Progenitor cell of endocrine pancreas (in vitro differentiated cells): ENCODE results near the gene NDUFB3. TPM values are rescaled to one million over a fixed set of nuclear protein-coding genes. Genes with fewer than 3 reads are reported as not detected.

ENCODE experiments used
- DNase-seq: peaks from one replicate; pipeline ENCODE4 v3.0.0; 2021; ENCODE audit warnings: low spot score; ENCODE audit not compliant: unreplicated experiment
- H3K27ac Mint-ChIP-seq: 2 replicates; pipeline ENCODE4 v1.8.0; 2021; ENCODE audit warnings: mild to moderate bottlenecking, moderate library complexity, mixed read lengths
- H3K27me3 Mint-ChIP-seq: 2 replicates; pipeline ENCODE4 v1.8.0; 2021; ENCODE audit warnings: mixed read lengths
- H3K36me3 Mint-ChIP-seq: 2 replicates; pipeline ENCODE4 v1.8.0; 2022; ENCODE audit warnings: mixed read lengths; ENCODE audit not compliant: insufficient read depth
- H3K4me1 Mint-ChIP-seq: 2 replicates; pipeline ENCODE4 v1.8.0; 2021; ENCODE audit warnings: low read depth, mixed read lengths
- H3K4me3 Mint-ChIP-seq: 2 replicates; pipeline ENCODE4 v1.8.0; 2021; ENCODE audit warnings: low read depth, mild to moderate bottlenecking, moderate library complexity, mixed read lengths
- H3K9me3 Mint-ChIP-seq: 2 replicates; pipeline ENCODE4 v1.8.0; 2021; ENCODE audit warnings: low read depth, mixed read lengths
- CTCF ChIP-seq: fragments of 200-600 bp; sonication (generic); IDR thresholded peaks from one replicate; pipeline ENCODE4 v1.5.0; 2021; ENCODE audit warnings: antibody characterized with exemption, mild to moderate bottlenecking; ENCODE audit not compliant: unreplicated experiment
- total RNA-seq: library from RNA; stranded (reverse); gene quantifications from 2 replicates; pipeline ENCODE4 v1.2.1, GENCODE V29; 2021

Gene NDUFB3
- total RNA-seq, 1 donor from 2014 or later, result 75.7 TPM

GRCh38 chr2:201108341-201108740, 36.5 kb downstream of the NDUFB3 start:
- no peaks in the 10 kb centered on the region for H3K27me3 Mint-ChIP-seq
- H3K9me3 Mint-ChIP-seq, result no peaks in the 10 kb centered on the region
- H3K4me3 Mint-ChIP-seq, result no peak overlapping the region
- H3K27ac Mint-ChIP-seq, result no peak overlapping the region
- peaks cover 2% of the 10 kb centered on the region for H3K36me3 Mint-ChIP-seq
- peaks cover 5% of the 10 kb centered on the region for H3K4me1 Mint-ChIP-seq
- no peak for TF ChIP-seq CTCF
- DNase-seq, result no peak

DNA sequence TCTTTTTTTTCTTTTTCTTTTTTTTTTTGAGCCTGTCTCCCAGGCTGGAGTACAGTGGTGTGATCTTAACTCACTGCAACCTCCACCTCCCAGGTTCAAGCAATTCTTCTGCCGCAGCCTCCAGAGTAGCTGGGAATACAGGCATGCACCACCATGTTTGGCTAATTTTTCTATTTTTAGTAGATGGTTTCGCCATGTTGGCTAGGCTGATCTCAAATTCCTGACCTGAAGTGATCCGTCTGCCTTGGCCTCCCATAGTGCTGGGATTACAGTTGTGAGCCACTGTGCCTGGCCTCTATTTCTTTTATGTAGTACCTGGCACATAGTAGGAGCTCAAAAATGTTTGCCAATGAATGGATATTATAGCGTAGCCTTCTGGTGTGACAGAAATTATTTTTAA, 37.4 kb downstream of the NDUFB3 start:
- Mint-ChIP-seq H3K36me3 (peaks cover 2% of the 10 kb centered on the region), H3K4me3 (no peak overlapping the region), H3K4me1 (peaks cover 5% of the 10 kb centered on the region), H3K27ac (no peak overlapping the region), H3K9me3 (no peaks in the 10 kb centered on the region), H3K27me3 (no peaks in the 10 kb centered on the region)
- no peak for TF ChIP-seq CTCF
- DNase-seq, result no peak

- H3K27ac Mint-ChIP-seq, result no peak overlapping the region
- no peaks in the 10 kb centered on the region for H3K27me3 Mint-ChIP-seq
- DNase-seq, result no peak
Observed at GRCh38 chr2:201110615-201111014, 38.8 kb downstream of the NDUFB3 start.

GRCh38 chr2:201111096-201111495, 39.3 kb downstream of the NDUFB3 start:
- Mint-ChIP-seq H3K36me3 (peaks cover 1% of the 10 kb centered on the region), H3K27ac (no peak overlapping the region), H3K4me1 (peaks cover 9% of the 10 kb centered on the region), H3K4me3 (no peak overlapping the region), H3K27me3 (no peaks in the 10 kb centered on the region), H3K9me3 (no peaks in the 10 kb centered on the region)
- DNase-seq, result no peak
- no peak for TF ChIP-seq CTCF

More at GRCh38 chr2:201110615-201111014, 38.8 kb downstream of the NDUFB3 start:
- peaks cover 8% of the 10 kb centered on the region for H3K4me1 Mint-ChIP-seq
- no peak overlapping the region for H3K4me3 Mint-ChIP-seq
- no peak for TF ChIP-seq CTCF
- peaks cover 2% of the 10 kb centered on the region for H3K36me3 Mint-ChIP-seq
- H3K9me3 Mint-ChIP-seq, result no peaks in the 10 kb centered on the region

- peak overlapping the region; percentile 50 for H3K27ac Mint-ChIP-seq
Observed at GRCh38 chr2:201114350-201114749, 42.5 kb downstream of the NDUFB3 start.

More at GRCh38 chr2:201114350-201114749, 42.5 kb downstream of the NDUFB3 start:
- Mint-ChIP-seq H3K9me3 (no peaks in the 10 kb centered on the region), H3K4me1 (peaks cover 22% of the 10 kb centered on the region), H3K36me3 (no peaks in the 10 kb centered on the region), H3K27me3 (no peaks in the 10 kb centered on the region), H3K4me3 (peak overlapping the region; percentile 35)
- no peak for DNase-seq
- TF ChIP-seq CTCF, result no peak
